K562 (cell line): Measurements from ENCODE around the gene MLYCD. TPM values are rescaled to one million over a fixed set of nuclear protein-coding genes. Genes with fewer than 3 reads are reported as not detected.

ENCODE experiments used
- BCLAF1 ChIP-seq, 2 experiments: fragments of 450-650 bp in 1 of 2; IDR thresholded peaks; 2 replicates each; pipeline ENCODE4 v1.6.1; 2011 to 2017; ENCODE audit warnings: low read depth in 2 of 2, antibody characterized with exemption in 1 of 2, borderline replicate concordance in 1 of 2, low read length in 1 of 2, mild to moderate bottlenecking in 1 of 2, mixed read lengths in 1 of 2; ENCODE audit not compliant: control insufficient read depth in 1 of 2
- BRD9 ChIP-seq: fragments of 450-650 bp; IDR thresholded peaks from 2 replicates; pipeline ENCODE4 v1.6.1; 2018; ENCODE audit warnings: low read depth; ENCODE audit not compliant: partially characterized antibody
- CBX2 ChIP-seq: fragments of 200-600 bp; sonication (generic); IDR thresholded peaks from one replicate; pipeline ENCODE4 v1.6.1; 2012; ENCODE audit warnings: mild to moderate bottlenecking, low read length, inconsistent platforms; ENCODE audit not compliant: insufficient read depth, poor library complexity, severe bottlenecking
- CXXC5 ChIP-seq: fragments of 250-450 bp; sonication (Bioruptor Pico); IDR thresholded peaks from 2 replicates; pipeline ENCODE4 v1.8.0; 2022; ENCODE audit warnings: inconsistent platforms, mild to moderate bottlenecking, moderate library complexity
- DMBX1 ChIP-seq: fragments of 250-450 bp; sonication (Bioruptor Pico); IDR thresholded peaks from 2 replicates; pipeline ENCODE4 v1.8.0; 2022; ENCODE audit warnings: inconsistent platforms, mild to moderate bottlenecking, moderate library complexity, borderline replicate concordance
- FOXA3 ChIP-seq, 2 experiments: fragments of 450-650 bp in 1 of 2; sonication (generic) in 1 of 2; formaldehyde crosslinking; IDR thresholded peaks in 1 of 2; conservative IDR thresholded peaks in 1 of 2; 2 replicates each; pipeline versions ENCODE4 v1.4.0 to v1.8.0; 2020 to 2022; ENCODE audit warnings: mild to moderate bottlenecking in 2 of 2, missing genetic modification reagents in 1 of 2
- MEF2D ChIP-seq: conservative IDR thresholded peaks from 2 replicates; pipeline ENCODE4 v1.6.1; 2016; ENCODE audit warnings: low read depth, missing genetic modification characterization, missing compliant biosample characterization
- PYGO2 ChIP-seq: fragments of 450-650 bp; IDR thresholded peaks from 2 replicates; pipeline ENCODE4 v1.6.1; 2016; ENCODE audit warnings: mild to moderate bottlenecking, missing genetic modification characterization, moderate library complexity, missing compliant biosample characterization
- RCOR1 ChIP-seq, 2 experiments: IDR thresholded peaks; 2 replicates each; pipeline ENCODE4 v1.6.1; 2012; ENCODE audit warnings: low read depth in 2 of 2, low read length in 2 of 2, borderline replicate concordance in 1 of 2, improper control_type of control experiment in 1 of 2
- SIRT6 ChIP-seq: IDR thresholded peaks from one replicate; pipeline ENCODE4 v1.6.1; 2012; ENCODE audit warnings: low read depth, mild to moderate bottlenecking, control low read depth, inconsistent platforms, low read length, moderate library complexity
- STAT5A ChIP-seq: IDR thresholded peaks from 2 replicates; pipeline ENCODE4 v1.6.1; 2012; ENCODE audit warnings: low read length, inconsistent platforms, borderline replicate concordance
- STAT6 ChIP-seq: sonication (generic); formaldehyde crosslinking; IDR thresholded peaks from 2 replicates; pipeline ENCODE4 v1.8.1; 2023; ENCODE audit warnings: mild to moderate bottlenecking, missing genetic modification reagents
- ZNF764 ChIP-seq: fragments of 250-450 bp; sonication (Bioruptor Pico); IDR thresholded peaks from 2 replicates; pipeline ENCODE4 v1.4.0; 2020; ENCODE audit warnings: low read depth, mild to moderate bottlenecking, moderate library complexity
- ZSCAN29 ChIP-seq: fragments of 450-650 bp; IDR thresholded peaks from 2 replicates; pipeline ENCODE4 v1.6.1; 2017
- polyA plus RNA-seq, 8 experiments: library from polyadenylated mRNA; depleted of rRNA in 4 of 8; stranded (reverse) in 5 of 8; unstranded in 3 of 8; fragments of >200 nt; fragmentation: Nextera tagmentation in 2 of 8; fragmentation: Illumina TruSeq in 1 of 8; extraction: Ambion mirVana in 2 of 8; extraction: Trizol in 1 of 8; gene quantifications; 2 replicates each; pipeline versions ENCODE4 v1.2.1 to v1.2.3, GENCODE V29; 2011 to 2014; ENCODE audit warnings: inconsistent platforms in 1 of 8, missing spikeins in 1 of 8
- total RNA-seq, 7 experiments: library from RNA; depleted of rRNA in 6 of 7; stranded (reverse); fragments of >200 nt in 6 of 7; fragmentation: Illumina TruSeq in 2 of 7; extraction: Trizol in 2 of 7; gene quantifications; 2 replicates each; pipeline versions ENCODE4 v1.2.1 to v1.2.3, GENCODE V29; 2011 to 2021; ENCODE audit warnings: low replicate concordance in 1 of 7

MLYCD gene
- total and polyA plus RNA-seq, 9 of the 15 experiments (the other 6 are each of a cell fraction or from before 2014, with no cell fraction given): 0.15 to 2.0 (median 1.0) TPM

DNA sequence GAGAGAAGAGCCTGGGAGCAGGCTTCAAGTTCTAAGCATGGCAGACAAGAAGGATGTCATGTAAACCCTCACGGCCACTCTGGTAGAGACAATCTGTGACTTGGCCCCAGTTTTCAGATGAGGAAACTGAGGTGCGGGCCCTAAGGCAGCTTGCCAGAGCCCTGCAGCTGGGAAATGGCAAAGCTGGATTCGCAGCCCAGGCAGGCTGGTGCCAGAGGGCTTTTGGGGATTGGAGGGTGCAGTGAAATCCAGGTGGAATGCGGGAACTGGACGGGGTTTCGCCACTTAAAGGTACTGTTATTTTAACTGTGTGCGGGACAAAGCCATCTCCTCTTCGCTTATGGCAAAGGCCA lies 53.6 kb downstream of the MLYCD start (continued):
- TF ChIP-seq BCLAF1 (IDR thresholded peaks at IDR 0.05; ENCODE audit: borderline replicate concordance in 1 of 2, control insufficient read depth in 1 of 2, low read depth in 2 of 2, low read length in 1 of 2) (no peak), DMBX1 (CRISPR knock-in tag) (peak; percentile 72; the same call in 1 of the 2 replicates), FOXA3 (CRISPR knock-in tag; conservative IDR thresholded peaks at IDR 0.05 in 1 of 2, IDR thresholded peaks at IDR 0.05 in 1 of 2) (no peak), PYGO2 (tag) (no peak), ZSCAN29 (0 out of 2 replicates have a peak, but pooled peaks have one; percentile 22), STAT5A (no peak), CBX2 (no peak), MEF2D (tag) (no peak), ZNF764 (CRISPR knock-in tag) (no peak), SIRT6 (no peak), STAT6 (no peak), CXXC5 (CRISPR knock-in tag) (no peak; the same call in 1 of the 2 replicates), BRD9 (peak; percentile 83), RCOR1 (IDR thresholded peaks at IDR 0.05; ENCODE audit: borderline replicate concordance in 1 of 2, low read depth in 2 of 2, low read length in 2 of 2) (peak; percentile 39 to 66; a peak in 3 of 4 replicates)
